Osteoblast (primary cell): Measurements from ENCODE around the gene SMNDC1. TPM values are rescaled to one million over a fixed set of nuclear protein-coding genes. Genes with fewer than 3 reads are reported as not detected.
A peak's percentile ranks its signal among the peaks of the same experiment; 100 is the strongest.

Experiments
- DNase-seq: peaks from one replicate; pipeline ENCODE4 v3.0.0; 2011; ENCODE audit warnings: low spot score, mixed read lengths; ENCODE audit not compliant: insufficient read length; ENCODE audit errors: missing footprints
- H2AFZ ChIP-seq: 2 replicates; pipeline ENCODE4 v1.6.0; 2011; ENCODE audit warnings: mild to moderate bottlenecking, low read length
- H3K27ac ChIP-seq: 2 replicates; pipeline ENCODE4 v1.5.1; 2011; ENCODE audit warnings: mild to moderate bottlenecking, low read depth, low read length, moderate library complexity
- H3K27me3 ChIP-seq: 2 replicates; pipeline ENCODE4 v1.6.0; 2012; ENCODE audit warnings: mild to moderate bottlenecking, control low read depth, inconsistent platforms, low read length, moderate library complexity; ENCODE audit not compliant: insufficient read depth
- H3K36me3 ChIP-seq: 2 replicates; pipeline ENCODE4 v1.5.1; 2011; ENCODE audit warnings: mild to moderate bottlenecking, low read length, control low read depth, moderate library complexity; ENCODE audit not compliant: insufficient read depth
- H3K4me1 ChIP-seq: 2 replicates; pipeline ENCODE4 v1.5.1; 2011; ENCODE audit warnings: mild to moderate bottlenecking, low read length, control low read depth, moderate library complexity; ENCODE audit not compliant: insufficient read depth
- H3K4me2 ChIP-seq: 2 replicates; pipeline ENCODE4 v1.6.0; 2011; ENCODE audit warnings: mild to moderate bottlenecking, low read length; ENCODE audit not compliant: insufficient read depth
- H3K4me3 ChIP-seq: fragments of 200-600 bp; sonication (generic); 3 replicates; pipeline ENCODE4 v1.5.1; 2012; ENCODE audit warnings: mild to moderate bottlenecking, low read length, inconsistent platforms; ENCODE audit not compliant: insufficient read depth
- H3K79me2 ChIP-seq: 2 replicates; pipeline ENCODE4 v1.6.0; 2012; ENCODE audit warnings: mild to moderate bottlenecking, low read length, control low read depth, inconsistent platforms; ENCODE audit not compliant: insufficient read depth
- H3K9me3 ChIP-seq: 2 replicates; pipeline ENCODE4 v1.5.1; 2011; ENCODE audit warnings: low read depth, low read length, control low read depth
- H4K20me1 ChIP-seq: 2 replicates; pipeline ENCODE4 v1.6.0; 2012; ENCODE audit warnings: mild to moderate bottlenecking, low read length, control low read depth; ENCODE audit not compliant: insufficient read depth
- CTCF ChIP-seq: IDR thresholded peaks from 2 replicates; pipeline ENCODE4 v1.5.1; 2011; ENCODE audit warnings: mild to moderate bottlenecking, low read depth, low read length, moderate library complexity; ENCODE audit errors: extremely low read depth
- total RNA-seq: library from RNA; depleted of rRNA; stranded (reverse); fragments of >200 nt; gene quantifications from 2 replicates; pipeline ENCODE4 v1.2.3, GENCODE V29; 2012

The SMNDC1 gene
- total RNA-seq, 1 donor: 6.9 TPM

DNA sequence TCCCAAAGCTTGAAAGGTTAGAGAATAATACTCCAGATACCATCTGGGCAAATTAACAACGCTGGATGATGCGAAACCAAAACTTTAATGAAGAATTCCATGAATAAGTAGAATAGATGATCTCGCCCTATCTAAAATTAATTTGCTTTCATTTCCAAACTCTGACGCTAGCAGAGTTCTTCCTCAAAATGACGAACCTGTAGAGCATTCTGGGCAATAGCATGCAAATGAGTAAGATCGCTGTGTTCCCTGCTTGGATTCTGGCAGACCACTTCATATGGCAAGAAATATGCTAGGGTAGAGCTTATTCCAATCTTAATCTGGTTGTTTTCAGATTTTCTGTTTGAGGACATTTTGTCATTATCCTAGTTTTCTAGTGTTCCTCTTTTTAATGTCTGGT, 36.1 kb upstream of the SMNDC1 start:
- Histone ChIP-seq H3K27me3 (no peaks in the 10 kb centered on the region), H3K4me1 (peaks cover 24% of the 10 kb centered on the region), H3K4me3 (no peak overlapping the region), H3K79me2 (no peaks in the 10 kb centered on the region), H4K20me1 (no peaks in the 10 kb centered on the region), H3K9me3 (no peaks in the 10 kb centered on the region), H3K36me3 (no peaks in the 10 kb centered on the region), H3K4me2 (no peak overlapping the region), H3K27ac (peak overlapping the region; percentile 21), H2AFZ (no peak overlapping the region)
- TF ChIP-seq CTCF: no peak
- no peak for DNase-seq

DNA sequence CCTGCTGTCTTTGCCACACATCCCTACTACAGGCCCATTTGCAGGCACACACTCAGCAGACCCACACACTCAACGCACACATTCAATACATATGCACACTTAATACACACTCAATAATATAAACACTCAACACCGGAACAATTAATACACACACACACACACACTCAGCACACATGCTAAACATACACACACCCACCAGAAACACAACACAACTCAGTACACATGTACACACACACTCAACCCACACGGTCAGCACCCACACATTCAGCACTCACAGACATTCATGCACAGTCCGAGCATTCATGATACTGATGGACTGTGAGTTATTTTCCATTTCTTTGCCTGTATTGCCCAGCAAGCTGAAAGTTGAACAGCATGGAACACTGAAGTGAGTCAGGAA, 35.4 kb upstream of the SMNDC1 start:
- no peak for TF ChIP-seq CTCF

GRCh38 chr10:110337906-110338305, 33.2 kb upstream of the SMNDC1 start:
- Histone ChIP-seq H4K20me1 (no peaks in the 10 kb centered on the region), H3K9me3 (no peaks in the 10 kb centered on the region), H3K27me3 (no peaks in the 10 kb centered on the region), H3K27ac (no peak overlapping the region), H3K4me2 (no peak overlapping the region), H3K4me3 (no peak overlapping the region), H3K36me3 (no peaks in the 10 kb centered on the region), H3K4me1 (peaks cover 29% of the 10 kb centered on the region), H2AFZ (no peak overlapping the region), H3K79me2 (no peaks in the 10 kb centered on the region)
- no peak for DNase-seq
- TF ChIP-seq CTCF: no peak

More for the DNA sequence above, 35.4 kb upstream of the SMNDC1 start:
- no peaks in the 10 kb centered on the region for H4K20me1 ChIP-seq
- H3K9me3 ChIP-seq: no peaks in the 10 kb centered on the region
- no peaks in the 10 kb centered on the region for H3K79me2 ChIP-seq
- no peak for DNase-seq
- no peaks in the 10 kb centered on the region for H3K27me3 ChIP-seq
- H3K36me3 ChIP-seq: no peaks in the 10 kb centered on the region
- no peak overlapping the region for H3K4me3 ChIP-seq
- H3K27ac ChIP-seq: peak overlapping the region; percentile 21
- peaks cover 29% of the 10 kb centered on the region for H3K4me1 ChIP-seq
- H2AFZ ChIP-seq: no peak overlapping the region
- no peak overlapping the region for H3K4me2 ChIP-seq

DNA sequence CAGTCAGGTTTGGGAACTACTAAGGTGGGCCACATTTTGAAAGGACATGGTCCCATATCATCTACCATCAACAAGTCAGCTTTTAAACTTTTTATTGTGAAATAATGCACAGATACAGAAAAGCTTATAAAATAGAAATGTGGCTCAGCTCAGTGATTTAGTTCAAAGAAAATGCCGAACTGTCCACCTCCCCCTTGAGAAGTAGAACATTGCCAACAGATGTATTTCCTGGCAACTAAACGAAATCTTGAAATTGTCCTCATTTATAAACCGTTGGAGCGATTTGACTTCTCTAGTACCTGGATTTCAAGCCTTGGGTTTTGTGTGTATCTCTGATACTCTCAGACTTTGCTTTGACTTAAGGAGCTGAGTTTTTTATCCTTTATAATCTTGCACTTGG, 32.7 kb upstream of the SMNDC1 start:
- H3K27ac ChIP-seq: no peak overlapping the region
- no peak overlapping the region for H3K4me2 ChIP-seq
- no peaks in the 10 kb centered on the region for H3K27me3 ChIP-seq
- H3K4me3 ChIP-seq: no peak overlapping the region
- no peaks in the 10 kb centered on the region for H3K9me3 ChIP-seq
- H3K79me2 ChIP-seq: no peaks in the 10 kb centered on the region
- TF ChIP-seq CTCF: no peak
- H2AFZ ChIP-seq: no peak overlapping the region
- DNase-seq: no peak
- H3K36me3 ChIP-seq: no peaks in the 10 kb centered on the region
- H4K20me1 ChIP-seq: no peaks in the 10 kb centered on the region
- peaks cover 29% of the 10 kb centered on the region for H3K4me1 ChIP-seq
